Superior temporal gyrus (tissue), 1 donor: ENCODE measurements around the gene LHFPL2.
"Not testable (repeated sequence)": the region's sequence is repeated elsewhere in the genome, so short reads cannot be mapped to it uniquely, and the experiment has no call there.

Experiments
- DNase-seq: peaks from one replicate; pipeline ENCODE4 v3.0.0-alpha.2; 2016; ENCODE audit errors: extremely low spot score

The LHFPL2 gene

DNA sequence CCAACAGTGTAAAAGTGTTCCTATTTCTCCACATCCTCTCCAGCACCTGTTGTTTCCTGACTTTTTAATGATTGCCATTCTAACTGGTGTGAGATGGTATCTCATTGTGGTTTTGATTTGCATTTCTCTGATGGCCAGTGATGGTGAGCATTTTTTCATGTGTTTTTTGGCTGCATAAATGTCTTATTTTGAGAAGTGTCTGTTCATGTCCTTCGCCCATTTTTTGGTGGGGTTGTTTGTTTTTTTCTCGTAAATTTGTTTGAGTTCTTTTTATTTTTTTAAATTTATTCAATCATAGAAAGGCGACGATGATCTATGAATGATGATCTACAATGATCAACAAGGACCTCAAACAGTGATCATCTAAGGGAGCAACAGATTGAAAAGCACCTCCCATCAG lies 28.5 kb downstream of the LHFPL2 start:
- not testable (repeated sequence) for DNase-seq

DNA sequence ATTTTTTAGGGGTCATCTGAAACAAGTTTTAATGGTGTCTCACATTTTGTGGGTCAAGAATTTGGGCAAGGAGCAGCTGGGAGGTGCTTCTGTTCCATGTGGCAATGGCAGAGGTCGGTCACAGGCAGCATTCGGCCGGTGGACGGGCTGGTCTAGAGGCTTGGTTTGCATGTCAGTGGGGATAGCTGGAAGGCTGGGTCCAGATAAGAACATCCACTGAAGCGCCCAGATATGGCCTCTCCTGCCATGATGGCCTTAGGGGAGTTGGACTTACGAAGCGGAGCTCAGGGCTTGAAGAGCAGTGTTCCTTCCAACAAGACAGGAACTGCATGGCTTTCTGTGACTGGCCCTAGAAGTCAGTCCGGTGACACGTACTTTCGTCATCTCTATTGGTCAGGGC lies 30.3 kb downstream of the LHFPL2 start:
- DNase-seq, result no peak

DNA sequence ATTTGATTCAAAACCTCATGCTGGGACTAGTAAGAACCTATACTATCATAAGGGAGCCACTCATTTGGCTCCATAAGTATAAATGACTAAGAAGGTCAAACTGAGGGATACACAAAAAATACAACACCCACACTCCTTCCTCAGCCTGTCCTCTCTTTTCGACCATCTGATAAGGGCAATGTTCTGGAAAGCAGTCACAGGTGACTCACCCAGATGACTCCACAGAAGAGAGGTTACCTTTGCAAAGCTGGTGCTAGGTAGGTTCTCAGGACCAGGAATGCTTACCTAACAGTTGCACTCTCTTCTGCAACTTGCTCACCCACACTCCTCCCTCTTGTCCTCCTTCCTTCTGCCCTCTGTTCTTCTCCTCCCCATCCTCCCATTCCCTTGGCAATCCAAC lies 32.9 kb downstream of the LHFPL2 start:
- no peak for DNase-seq

DNA sequence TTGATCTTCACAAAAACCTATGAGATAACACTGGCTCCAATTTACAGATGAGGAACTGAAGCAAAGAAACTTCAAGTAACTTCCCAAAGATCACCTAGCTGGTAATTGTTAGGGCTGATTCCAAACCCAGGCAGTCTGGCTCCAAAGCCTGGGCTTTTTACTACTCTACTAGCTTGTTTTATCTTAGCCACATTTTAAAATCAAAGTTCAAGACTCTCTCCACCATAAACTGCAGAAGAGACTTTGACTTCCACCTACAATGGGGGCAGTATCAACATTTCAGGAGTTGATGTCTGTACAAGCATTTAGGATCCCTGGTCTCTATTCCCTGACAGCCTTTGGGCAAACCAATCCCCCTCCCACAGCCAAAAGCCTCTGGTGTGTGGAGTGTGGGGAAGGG lies 33.8 kb downstream of the LHFPL2 start:
- no peak for DNase-seq

DNA sequence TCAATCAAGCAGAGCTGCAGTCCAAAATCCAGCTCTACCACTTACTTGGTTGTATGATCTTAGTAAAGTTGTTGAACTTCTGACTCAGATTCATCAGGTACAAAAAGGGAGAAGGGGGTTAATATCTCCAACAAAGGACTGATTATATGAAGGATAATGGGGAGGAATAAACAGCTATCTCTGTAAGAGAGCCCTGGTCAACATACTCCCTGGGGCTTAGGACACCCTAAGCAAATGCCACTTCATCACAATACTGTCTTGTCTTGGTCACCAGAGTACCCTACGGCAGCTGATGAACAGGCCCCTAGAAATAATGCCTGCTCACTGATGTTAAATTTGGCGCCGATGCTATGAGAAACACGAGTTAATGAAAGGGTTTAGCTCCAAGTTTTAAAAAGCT lies 34.8 kb downstream of the LHFPL2 start:
- no peak for DNase-seq

DNA sequence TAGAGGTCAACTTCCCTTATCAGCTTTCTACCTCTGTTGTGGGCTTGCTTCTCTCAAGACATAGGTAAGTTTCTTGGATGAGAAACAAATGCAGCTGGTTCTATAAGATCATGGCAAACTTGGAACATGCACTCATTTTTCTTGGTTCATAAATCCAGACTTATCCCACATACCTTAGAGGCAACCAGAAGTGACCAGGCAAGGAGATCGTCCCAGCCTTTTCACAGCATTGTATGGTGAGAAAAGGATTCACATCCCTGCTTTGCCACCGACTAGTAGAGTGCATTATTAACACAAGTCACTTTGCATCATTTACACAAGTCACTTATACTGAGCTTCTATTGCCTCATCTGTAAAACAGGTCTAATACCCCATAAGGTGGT lies 35.4 kb downstream of the LHFPL2 start:
- DNase-seq, result no peak

DNA sequence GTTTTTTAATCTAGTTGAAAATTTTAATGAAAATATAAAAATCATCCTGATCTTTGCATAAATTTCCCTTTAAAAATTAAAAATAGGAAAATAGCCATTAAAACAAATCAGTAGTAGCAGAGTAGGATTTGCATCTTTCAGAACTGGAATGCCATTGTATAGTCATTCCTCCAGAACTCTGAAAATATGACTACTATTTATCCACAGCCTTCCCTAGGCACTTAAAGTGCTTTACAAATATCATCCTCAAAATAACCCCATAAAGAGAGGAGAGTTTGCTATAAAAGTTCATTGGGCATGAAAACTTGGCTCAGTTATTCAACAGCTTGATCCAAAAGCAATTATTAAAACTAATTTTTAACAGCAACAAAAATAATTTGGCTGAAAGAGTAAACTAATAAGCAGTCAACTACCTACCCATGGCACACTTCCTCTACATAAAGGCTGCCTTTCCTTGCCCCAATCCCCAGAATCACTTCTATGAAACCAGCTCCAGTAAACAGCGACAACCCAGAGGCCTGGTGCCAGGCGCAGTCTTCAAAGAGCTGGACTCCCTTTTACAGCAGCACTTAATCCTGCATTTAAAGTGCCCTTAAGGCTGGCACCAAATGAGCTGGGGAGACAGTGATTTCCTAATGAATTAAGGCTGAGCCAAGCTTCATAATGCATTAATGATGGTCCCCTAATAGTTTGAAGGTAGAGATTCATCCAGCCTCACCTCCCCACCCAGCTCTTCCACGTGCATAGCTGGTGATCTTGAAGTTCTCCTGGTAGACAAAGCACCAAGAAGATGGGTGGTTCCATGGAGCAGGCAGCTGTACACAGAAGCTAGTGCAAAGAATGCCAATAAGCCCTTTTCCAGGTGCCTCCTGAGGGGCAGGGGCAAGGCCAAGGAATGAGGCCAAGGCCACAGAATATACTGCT lies 36.1 kb downstream of the LHFPL2 start:
- DNase-seq, result no peak

DNA sequence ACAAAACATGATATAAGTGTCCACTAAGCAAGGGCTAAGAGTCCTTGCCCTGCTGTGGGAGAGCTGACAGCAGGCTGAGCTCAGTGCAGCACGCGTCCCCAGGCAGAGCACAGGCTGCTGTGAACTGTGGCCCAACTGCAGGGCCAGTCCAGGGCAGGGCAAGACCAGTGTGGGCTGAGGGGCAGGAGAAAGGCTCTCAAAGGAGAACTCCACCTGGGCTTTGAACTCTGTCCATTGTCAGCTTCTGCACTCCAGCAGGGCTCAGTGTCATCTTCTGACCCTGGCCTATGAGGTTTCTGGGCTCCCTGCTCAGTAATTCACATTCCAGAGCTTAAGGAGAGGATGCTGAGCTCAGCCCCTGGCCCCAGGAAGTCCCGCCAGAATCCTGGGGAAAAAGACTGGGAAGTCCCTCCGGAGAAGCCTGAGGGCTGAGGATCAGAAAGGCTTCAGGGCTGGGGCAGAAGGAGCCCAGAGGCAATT lies 37.4 kb downstream of the LHFPL2 start:
- no peak for DNase-seq

DNA sequence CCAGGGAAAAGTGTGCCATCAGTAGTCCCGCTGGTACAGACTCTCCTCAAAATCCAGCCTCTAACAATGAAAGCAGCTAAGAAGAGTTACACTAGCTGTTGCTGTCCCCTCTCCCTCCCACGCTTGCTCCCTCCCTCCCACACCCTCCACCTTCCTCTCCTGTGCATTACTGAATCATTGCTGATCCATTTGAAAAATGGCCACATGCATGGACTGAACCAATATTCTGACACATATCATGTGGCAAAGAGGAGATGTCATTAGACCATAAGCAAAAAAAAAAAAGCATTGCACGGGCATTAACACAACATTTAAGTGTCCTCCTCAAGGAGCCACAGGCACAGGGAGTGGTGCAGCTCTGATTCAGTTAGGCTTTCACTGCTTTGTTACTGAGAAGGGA lies 37.9 kb downstream of the LHFPL2 start:
- DNase-seq, result no peak

DNA sequence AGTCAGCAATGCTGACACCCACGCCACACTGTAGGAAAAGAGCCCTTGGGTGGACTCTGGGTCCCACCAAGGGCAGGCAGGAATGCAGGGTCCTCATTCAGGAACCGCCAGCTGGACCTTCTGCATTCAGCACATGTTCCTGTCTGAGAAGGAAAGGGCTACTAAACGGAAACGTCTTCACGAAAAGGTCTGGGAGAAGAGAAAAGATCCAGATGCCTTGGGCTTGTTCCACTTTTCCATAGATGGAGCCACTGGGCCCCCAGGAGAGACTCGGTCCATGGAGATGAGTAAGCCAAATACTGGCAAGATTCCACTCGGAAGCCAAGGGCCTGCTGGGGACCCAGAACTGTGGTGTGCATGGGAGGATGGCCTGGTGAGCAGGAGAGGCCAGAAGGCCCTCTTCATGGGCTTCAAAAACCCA lies 38.4 kb downstream of the LHFPL2 start:
- DNase-seq, result no peak

DNA sequence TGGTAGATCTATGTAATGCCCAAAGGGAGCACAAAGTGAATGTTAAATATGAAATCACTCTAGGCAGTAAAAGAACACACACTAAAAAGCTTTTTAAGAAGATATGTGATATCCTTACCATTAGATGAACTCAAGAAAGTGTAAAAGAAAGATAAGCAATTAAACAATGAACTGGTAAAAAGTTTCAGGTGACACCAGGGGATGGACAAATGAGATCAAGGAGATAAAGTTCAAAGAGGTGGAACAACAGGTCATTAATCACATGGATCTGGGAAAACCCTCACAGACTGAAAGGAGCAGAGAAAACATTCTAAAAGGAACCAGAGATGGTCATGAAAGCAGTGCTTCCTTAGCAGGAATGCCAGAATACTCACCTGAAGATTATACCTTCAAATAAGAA lies 40.7 kb downstream of the LHFPL2 start:
- DNase-seq, result no peak

DNA sequence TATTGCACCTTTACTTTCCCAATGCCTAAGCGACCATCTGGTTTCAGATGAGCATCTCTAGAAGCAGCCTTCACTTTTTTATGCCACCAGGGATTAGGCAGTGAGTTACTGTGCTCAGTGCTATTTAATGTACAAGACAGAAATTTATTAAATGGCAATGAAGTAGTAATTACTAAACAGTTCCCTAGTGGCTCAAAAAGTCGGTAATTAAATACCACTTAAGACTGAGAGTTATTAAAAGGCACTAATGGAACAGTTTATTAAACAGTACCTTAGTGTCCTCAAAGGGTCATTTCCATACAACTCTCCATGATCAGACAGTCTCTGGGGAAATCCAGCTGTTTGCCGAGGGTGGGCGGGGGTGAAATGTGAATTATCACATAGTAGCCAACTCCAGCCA lies 42.3 kb downstream of the LHFPL2 start:
- no peak for DNase-seq

DNA sequence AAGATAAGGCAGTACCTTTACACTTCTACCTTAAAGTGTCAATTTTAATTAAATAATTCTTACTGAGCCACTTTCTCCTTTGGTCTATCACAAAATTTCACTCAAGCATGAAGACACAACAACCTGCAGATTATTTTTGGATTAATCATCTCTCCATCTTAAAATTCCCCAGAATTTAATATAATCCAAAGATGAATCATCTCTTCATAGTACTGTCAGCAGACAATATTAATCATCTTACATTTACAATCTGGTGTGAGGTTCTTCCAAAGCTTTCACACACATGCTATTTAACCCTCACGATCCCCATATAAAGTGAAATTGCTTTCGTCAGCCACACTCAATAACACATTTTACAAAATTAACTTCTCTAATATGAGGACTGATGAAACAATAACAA lies 43.0 kb downstream of the LHFPL2 start:
- no peak for DNase-seq

DNA sequence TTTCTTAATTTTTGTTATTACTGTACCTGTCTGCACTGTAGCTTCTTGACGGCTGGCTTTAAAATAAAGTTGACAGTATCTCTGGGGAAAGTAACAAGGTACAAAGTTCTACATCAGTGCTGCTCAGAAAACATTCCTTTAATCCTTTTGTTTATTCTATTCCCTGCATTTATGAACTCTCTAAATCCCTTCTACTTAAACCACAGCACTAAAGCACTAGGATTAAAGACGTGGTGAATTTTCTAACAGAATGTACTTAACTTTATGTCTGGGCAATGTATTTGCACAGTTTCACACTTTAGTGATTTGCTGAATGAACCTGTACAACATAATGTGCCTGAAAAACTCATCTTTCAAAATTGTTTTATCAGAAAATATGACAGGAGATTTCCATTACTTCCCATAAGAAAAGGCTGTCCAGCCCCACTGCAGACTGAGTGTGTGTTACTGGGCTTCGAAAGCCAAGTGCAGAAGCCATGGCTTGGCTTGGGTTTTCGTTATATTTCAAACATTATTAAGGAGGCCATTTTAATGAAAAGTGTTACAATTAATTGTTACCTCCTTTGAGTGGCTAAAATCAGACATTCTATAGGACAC lies 43.8 kb downstream of the LHFPL2 start:
- DNase-seq, result no peak

DNA sequence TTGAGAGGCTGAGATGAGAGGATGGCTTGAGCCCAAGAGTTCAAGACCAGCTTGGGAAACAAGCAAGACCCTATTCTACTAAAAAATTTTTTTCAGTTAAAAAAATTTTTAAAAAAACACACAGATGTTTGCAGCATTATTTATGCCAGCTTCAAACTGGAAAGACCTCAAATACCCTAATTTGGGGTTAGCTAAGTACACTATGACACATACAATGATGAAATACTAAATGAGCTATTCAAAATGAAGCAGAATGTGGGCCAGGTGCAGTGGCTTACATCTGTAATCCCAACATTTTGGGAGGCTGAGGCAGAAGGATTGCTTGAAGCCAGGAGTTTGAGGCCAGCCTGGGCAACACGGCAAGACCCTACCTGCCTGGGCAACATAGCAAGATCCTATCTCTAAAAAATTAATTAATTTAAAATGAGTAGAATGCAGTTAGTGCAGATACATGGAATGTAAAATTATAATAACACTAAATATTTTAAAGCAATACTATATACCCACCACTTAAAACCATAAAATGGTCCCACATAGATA lies 44.9 kb downstream of the LHFPL2 start:
- no peak for DNase-seq

DNA sequence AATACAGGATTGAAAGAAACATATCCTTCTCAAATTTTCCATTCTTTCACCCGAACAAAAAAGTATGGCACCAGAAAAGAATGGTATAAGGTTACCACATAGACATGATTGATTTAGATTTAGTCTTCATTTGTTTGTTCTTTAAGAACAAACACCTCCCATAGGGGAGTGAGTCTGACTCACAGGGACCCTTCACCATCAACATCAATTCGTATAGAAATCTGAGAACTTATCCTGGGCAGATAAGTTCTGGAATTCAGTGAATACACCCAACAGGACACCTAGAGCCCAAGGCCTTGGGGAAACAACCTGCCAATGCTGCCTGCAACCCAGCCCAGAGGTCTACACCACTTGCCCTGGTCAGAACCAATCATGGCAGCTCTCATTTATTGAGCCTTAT lies 46.2 kb downstream of the LHFPL2 start:
- no peak for DNase-seq

DNA sequence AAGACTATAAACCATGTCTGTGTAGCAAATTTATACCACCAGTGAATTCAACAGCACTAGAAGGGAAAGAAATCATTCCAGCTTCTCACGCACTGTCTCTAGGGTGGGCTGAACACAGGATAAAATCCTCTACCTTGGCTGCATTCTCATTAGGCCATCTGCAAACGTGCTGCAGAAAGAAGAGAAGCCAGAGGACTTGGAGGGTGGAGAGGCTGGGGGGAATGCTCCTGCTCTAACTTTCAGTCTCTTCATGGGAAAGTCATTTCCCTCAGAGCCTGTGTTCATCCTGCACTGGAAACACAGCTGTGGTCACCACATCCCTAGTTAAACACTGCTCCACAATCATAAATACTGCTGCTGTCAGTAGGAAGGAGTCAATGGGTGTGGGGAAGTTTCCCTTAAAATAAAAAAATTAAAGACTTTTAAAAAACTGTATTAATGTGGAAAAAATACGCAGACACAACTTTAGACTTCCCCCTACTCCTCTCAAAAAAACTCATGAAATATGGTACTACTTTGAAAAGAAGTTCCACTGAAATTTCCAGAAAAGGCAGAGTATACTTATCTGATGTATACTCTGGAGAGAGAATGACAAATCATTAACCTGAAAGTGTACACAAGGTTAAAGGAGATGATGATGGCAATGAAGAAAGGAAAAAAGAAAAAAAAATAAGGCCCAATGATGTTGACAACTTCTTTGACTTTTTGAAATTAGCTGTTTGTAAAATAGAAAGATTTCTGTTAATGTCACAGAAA lies 46.8 kb downstream of the LHFPL2 start:
- no peak for DNase-seq

DNA sequence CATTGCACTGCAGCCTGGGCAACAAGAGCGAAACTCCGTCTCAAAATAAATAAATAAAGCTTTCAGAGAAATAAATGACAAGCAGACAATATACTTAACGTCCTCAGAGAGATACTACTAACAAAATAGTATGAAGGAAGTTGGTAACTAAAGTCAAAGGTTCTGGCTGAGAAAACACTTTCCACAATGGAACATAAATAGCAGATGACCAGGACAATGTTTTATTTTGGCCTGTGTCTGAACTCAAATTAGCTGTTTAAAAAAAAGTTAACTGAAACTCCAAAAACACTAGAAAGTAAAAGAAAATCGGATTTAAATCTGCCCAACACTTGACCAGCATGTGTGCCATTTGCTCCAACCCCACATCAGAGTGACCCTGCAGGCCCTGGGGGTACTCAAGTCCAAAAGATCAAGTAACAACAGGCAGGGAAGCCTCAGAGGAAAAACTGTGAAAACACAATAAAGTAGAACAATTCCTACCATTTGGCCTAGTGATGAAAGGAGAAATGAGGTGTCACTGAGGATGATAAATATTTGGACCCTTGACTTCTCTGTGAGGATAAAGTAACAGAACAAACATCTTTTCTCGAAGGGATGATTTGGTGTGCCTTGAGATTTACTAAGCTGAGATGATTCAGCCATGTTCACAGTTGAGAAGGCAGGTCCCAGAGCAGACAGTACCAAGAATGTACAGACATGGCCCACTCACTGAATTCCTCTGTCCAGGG lies 47.7 kb downstream of the LHFPL2 start:
- no peak for DNase-seq

DNA sequence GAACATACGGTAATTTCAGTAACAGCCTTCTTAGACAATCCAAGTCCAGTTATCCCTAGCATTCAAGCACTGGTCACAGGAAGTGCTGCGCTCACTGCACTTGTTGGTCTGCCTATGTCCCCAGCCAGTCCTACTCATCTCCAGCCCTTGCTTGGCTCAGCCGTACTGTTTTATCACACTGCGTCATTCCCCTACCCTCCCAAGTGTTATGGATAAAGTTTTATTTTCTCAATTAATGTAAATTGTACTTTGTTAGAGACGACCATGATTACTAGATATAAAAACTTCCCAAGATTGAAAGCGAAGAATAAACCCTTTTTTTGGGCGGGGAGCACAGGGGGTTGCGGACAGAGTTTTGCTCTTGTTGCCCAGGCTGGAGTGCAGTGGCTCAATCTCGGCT lies 49.6 kb downstream of the LHFPL2 start:
- no peak for DNase-seq

DNA sequence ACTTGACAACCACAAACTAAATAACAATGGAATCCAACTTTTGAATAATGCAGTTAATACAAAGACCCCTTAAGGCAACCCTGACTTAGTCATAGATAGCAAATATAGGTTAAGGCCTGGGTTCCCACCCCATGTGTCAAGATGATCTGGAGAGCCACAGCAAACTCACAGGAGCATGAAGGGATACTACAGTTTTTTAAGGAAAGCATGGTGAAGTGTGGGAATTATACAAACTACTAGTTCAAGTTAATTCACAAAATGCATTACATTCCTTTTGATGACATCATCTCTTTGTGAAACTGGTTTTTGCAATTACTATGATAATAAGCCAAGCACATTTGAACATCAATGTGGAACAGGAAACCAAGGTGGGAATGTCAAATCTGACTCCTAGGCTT lies 50.6 kb downstream of the LHFPL2 start:
- DNase-seq, result no peak

DNA sequence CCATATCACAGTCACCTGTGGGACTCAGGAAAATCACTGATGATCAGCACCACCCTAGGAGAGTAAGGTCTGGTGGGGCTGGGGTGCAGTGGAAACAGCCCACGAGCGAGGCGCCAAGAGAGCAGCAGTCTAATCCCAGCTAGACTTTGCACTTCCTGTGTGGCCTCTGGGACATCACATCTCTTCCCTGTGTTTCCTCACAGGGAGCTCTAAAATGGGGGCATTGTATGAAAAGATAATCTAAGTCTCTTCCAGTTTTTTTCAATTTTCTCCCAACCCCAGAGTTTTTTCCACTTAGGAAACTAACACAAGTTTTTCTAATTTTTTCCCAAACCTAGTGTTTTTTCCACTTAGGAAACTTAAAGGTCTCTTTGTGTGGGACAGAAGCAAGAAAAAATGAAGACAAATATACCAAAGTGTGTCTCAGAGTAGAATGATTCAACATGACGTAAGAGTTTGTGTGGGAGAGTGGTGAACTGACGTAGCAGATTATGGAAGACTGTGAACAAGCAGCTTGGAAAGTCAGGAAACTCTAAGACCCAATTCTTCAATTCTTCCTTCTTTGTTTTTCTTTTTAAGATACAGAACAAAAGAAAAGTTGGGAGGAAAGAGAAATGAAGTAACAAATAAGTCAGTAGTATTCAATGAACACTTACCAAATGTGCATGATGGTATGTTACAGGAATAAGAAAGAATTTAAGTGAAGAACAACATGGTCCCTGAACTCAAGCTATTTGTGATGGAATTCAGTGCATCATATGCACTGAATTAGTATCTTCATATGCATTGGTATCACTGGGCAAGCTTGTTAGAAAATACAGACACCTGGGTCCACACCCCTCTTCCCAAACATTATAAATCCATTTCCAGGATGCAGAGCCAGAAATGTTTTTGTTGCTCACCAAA lies 51.3 kb downstream of the LHFPL2 start:
- no peak for DNase-seq
